Measurements from ENCODE around the gene SGSM2. TPM values are rescaled to one million over a fixed set of nuclear protein-coding genes. Genes with fewer than 3 reads are reported as not detected.

Gene SGSM2
- total and polyA plus RNA-seq, 2 of the 13 experiments (the other 11 are each of a cell fraction or from before 2014, with no cell fraction given): 30.4 to 51.3 TPM

DNA sequence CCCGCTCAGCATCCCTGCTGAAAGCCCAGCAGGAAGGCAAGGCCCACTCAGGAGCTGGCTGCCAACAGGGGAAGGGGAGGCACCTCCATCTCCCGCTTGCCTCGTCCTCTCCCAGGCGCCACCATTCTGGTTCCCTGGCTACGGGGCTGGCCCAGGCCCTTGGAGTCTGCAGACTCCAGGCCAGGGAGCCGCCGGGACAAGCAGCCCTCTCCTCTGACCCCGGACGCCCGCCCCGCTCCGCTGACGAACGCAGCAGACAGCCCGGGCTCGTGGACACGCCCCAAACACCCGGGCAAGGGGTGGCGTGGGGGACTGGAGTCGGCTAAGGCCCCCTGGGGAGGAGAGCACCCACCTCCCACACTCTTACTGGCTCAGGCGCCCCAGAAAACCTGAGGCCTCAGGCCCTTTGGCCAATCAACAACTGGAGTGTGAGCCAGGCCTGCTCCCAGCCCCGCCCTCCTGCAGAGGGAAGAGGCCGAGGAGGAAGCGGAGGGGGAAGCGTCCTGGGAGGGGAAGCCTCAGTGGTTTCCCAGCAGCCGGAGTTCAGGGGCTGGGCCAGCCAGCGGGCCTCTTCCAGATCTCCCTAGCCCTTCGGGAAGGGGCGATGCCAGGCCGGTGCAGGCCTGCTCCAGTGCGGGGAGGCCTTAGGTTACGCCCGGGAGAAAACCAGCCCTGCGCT lies 59.4 kb downstream of the SGSM2 start (continued):
- TF ChIP-seq, protein P1, sequence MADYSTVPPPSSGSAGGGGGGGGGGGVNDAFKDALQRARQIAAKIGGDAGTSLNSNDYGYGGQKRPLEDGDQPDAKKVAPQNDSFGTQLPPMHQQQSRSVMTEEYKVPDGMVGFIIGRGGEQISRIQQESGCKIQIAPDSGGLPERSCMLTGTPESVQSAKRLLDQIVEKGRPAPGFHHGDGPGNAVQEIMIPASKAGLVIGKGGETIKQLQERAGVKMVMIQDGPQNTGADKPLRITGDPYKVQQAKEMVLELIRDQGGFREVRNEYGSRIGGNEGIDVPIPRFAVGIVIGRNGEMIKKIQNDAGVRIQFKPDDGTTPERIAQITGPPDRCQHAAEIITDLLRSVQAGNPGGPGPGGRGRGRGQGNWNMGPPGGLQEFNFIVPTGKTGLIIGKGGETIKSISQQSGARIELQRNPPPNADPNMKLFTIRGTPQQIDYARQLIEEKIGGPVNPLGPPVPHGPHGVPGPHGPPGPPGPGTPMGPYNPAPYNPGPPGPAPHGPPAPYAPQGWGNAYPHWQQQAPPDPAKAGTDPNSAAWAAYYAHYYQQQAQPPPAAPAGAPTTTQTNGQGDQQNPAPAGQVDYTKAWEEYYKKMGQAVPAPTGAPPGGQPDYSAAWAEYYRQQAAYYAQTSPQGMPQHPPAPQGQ (CRISPR knock-in tag; IDR thresholded peaks at IDR 0.05; ENCODE audit: borderline replicate concordance): no peak
- TF ChIP-seq HNRNPUL1 (IDR thresholded peaks at IDR 0.05; ENCODE audit: low read depth, low read length) (no peak), ZNF451 (CRISPR knock-in tag; IDR thresholded peaks at IDR 0.05) (no peak), WIZ (CRISPR knock-in tag; IDR thresholded peaks at IDR 0.05) (no peak), RFXANK (CRISPR knock-in tag; IDR thresholded peaks at IDR 0.05) (peak; percentile 66; the same call in 1 of the 2 replicates), TOPORS (CRISPR knock-in tag; IDR thresholded peaks at IDR 0.05) (no peak), NFRKB (IDR thresholded peaks at IDR 0.05) (no peak), BORCS8-MEF2B (CRISPR knock-in tag; IDR thresholded peaks at IDR 0.05) (no peak), SRSF9 (IDR thresholded peaks at IDR 0.05; ENCODE audit: borderline replicate concordance, insufficient read depth, low read depth, low read length, poor library complexity, severe bottlenecking) (no peak), MIER3 (CRISPR knock-in tag; IDR thresholded peaks at IDR 0.05; ENCODE audit: borderline replicate concordance) (peak; percentile 19; the same call in 1 of the 2 replicates), SP5 (CRISPR knock-in tag; IDR thresholded peaks at IDR 0.05; ENCODE audit: borderline replicate concordance, low read depth) (peak; percentile 67; the same call in 1 of the 2 replicates), KDM5B (CRISPR knock-in tag; IDR thresholded peaks at IDR 0.05; ENCODE audit: borderline replicate concordance) (peak; percentile 13; the same call in 1 of the 2 replicates), MXD4 (CRISPR knock-in tag; IDR thresholded peaks at IDR 0.05) (no peak), ZNF530 (CRISPR knock-in tag; IDR thresholded peaks at IDR 0.05; ENCODE audit: low read depth) (no peak), ONECUT2 (CRISPR knock-in tag; IDR thresholded peaks at IDR 0.05) (no peak), SMYD3 (CRISPR knock-in tag; IDR thresholded peaks at IDR 0.05) (no peak), NR2F2 (IDR thresholded peaks at IDR 0.05; ENCODE audit: borderline replicate concordance, low read depth) (no peak), ZSCAN25 (CRISPR knock-in tag; IDR thresholded peaks at IDR 0.05) (no peak), ZFP82 (CRISPR knock-in tag; IDR thresholded peaks at IDR 0.05; ENCODE audit: borderline replicate concordance) (no peak), ZFP41 (CRISPR knock-in tag; IDR thresholded peaks at IDR 0.05; ENCODE audit: borderline replicate concordance) (no peak)
- TF ChIP-seq, protein P2, sequence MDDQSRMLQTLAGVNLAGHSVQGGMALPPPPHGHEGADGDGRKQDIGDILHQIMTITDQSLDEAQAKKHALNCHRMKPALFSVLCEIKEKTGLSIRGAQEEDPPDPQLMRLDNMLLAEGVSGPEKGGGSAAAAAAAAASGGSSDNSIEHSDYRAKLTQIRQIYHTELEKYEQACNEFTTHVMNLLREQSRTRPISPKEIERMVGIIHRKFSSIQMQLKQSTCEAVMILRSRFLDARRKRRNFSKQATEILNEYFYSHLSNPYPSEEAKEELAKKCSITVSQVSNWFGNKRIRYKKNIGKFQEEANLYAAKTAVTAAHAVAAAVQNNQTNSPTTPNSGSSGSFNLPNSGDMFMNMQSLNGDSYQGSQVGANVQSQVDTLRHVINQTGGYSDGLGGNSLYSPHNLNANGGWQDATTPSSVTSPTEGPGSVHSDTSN (CRISPR knock-in tag; IDR thresholded peaks at IDR 0.05; ENCODE audit: borderline replicate concordance): no peak
- TF ChIP-seq, protein P3, sequence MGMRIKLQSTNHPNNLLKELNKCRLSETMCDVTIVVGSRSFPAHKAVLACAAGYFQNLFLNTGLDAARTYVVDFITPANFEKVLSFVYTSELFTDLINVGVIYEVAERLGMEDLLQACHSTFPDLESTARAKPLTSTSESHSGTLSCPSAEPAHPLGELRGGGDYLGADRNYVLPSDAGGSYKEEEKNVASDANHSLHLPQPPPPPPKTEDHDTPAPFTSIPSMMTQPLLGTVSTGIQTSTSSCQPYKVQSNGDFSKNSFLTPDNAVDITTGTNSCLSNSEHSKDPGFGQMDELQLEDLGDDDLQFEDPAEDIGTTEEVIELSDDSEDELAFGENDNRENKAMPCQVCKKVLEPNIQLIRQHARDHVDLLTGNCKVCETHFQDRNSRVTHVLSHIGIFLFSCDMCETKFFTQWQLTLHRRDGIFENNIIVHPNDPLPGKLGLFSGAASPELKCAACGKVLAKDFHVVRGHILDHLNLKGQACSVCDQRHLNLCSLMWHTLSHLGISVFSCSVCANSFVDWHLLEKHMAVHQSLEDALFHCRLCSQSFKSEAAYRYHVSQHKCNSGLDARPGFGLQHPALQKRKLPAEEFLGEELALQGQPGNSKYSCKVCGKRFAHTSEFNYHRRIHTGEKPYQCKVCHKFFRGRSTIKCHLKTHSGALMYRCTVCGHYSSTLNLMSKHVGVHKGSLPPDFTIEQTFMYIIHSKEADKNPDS (CRISPR knock-in tag; IDR thresholded peaks at IDR 0.05): no peak
- TF ChIP-seq, protein P4, sequence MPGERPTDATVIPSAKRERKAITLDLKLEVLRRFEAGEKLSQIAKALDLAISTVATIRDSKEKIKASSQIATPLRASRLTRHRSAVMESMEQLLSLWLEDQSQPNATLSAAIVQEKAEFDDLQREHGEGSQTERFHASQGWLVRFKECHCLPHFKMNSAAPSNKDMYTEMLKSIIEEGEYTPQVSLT (CRISPR knock-in tag; IDR thresholded peaks at IDR 0.05; ENCODE audit: borderline replicate concordance, low read depth): no peak
- TF ChIP-seq, protein P5, sequence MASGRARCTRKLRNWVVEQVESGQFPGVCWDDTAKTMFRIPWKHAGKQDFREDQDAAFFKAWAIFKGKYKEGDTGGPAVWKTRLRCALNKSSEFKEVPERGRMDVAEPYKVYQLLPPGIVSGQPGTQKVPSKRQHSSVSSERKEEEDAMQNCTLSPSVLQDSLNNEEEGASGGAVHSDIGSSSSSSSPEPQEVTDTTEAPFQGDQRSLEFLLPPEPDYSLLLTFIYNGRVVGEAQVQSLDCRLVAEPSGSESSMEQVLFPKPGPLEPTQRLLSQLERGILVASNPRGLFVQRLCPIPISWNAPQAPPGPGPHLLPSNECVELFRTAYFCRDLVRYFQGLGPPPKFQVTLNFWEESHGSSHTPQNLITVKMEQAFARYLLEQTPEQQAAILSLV (CRISPR knock-in tag; IDR thresholded peaks at IDR 0.05; ENCODE audit: borderline replicate concordance): no peak

Measured in HepG2 (cell line).